ENCODE data around the gene LGSN. TPM values are rescaled to one million over a fixed set of nuclear protein-coding genes. Genes with fewer than 3 reads are reported as not detected.
A peak's percentile ranks its signal among the peaks of the same experiment; 100 is the strongest.

The LGSN gene
- total RNA-seq, 1 donor from 2014 or later: 0.25 TPM

GRCh38 chr6:63316113-63316512, 3.7 kb downstream of the LGSN start:
- Mint-ChIP-seq H3K4me3 (ENCODE audit: unreplicated experiment) (no peak overlapping the region), H3K27me3 (ENCODE audit: low read depth, unreplicated experiment) (no peaks in the 10 kb centered on the region), H3K9me3 (ENCODE audit: unreplicated experiment) (no peaks in the 10 kb centered on the region), H3K36me3 (ENCODE audit: low read depth, unreplicated experiment) (no peaks in the 10 kb centered on the region), H3K4me1 (ENCODE audit: low read depth, unreplicated experiment) (peaks cover 8% of the 10 kb centered on the region), H3K27ac (ENCODE audit: unreplicated experiment) (no peak overlapping the region)
- FAIRE-seq (no peak), DNase-seq (ENCODE audit: low read depth) (no peak)
- no peak overlapping the region for H3K27ac ChIP-seq (ENCODE audit: low read depth, low read length)
- no peak overlapping the region for H3K9ac ChIP-seq (ENCODE audit: low read length)
- H3K79me2 ChIP-seq (ENCODE audit: insufficient read depth, low read length): no peaks in the 10 kb centered on the region
- no peaks in the 10 kb centered on the region for H3K27me3 ChIP-seq (ENCODE audit: insufficient read depth, low read length)
- H3K4me2 ChIP-seq (ENCODE audit: low read length): no peak overlapping the region
- TF ChIP-seq EZH2 (IDR thresholded peaks at IDR 0.05; ENCODE audit: insufficient read depth, low read length): no peak
- TF ChIP-seq CTCF (IDR thresholded peaks at IDR 0.05; ENCODE audit: insufficient read depth, low read depth, low read length): no peak
- no peaks in the 10 kb centered on the region for H3K9me3 ChIP-seq (ENCODE audit: insufficient read depth, low read depth, low read length)
- H3K36me3 ChIP-seq (ENCODE audit: insufficient read depth, low read length): no peaks in the 10 kb centered on the region
- H3K4me1 ChIP-seq (ENCODE audit: insufficient read depth, low read length): no peaks in the 10 kb centered on the region
- H3K4me3 ChIP-seq (ENCODE audit: insufficient read depth, low read depth, low read length): no peak overlapping the region
- H4K20me1 ChIP-seq (ENCODE audit: insufficient read depth, low read length): no peaks in the 10 kb centered on the region
- no peak overlapping the region for H2AFZ ChIP-seq (ENCODE audit: low read depth, low read length)

- H3K9me3 ChIP-seq (ENCODE audit: insufficient read depth, low read depth, low read length): no peaks in the 10 kb centered on the region
- FAIRE-seq: no peak
- H3K27me3 ChIP-seq (ENCODE audit: insufficient read depth, low read length): no peaks in the 10 kb centered on the region
- Mint-ChIP-seq H3K4me1 (ENCODE audit: low read depth, unreplicated experiment) (peaks cover 8% of the 10 kb centered on the region), H3K27me3 (ENCODE audit: low read depth, unreplicated experiment) (no peaks in the 10 kb centered on the region), H3K36me3 (ENCODE audit: low read depth, unreplicated experiment) (no peaks in the 10 kb centered on the region), H3K4me3 (ENCODE audit: unreplicated experiment) (no peak overlapping the region), H3K27ac (ENCODE audit: unreplicated experiment) (no peak overlapping the region), H3K9me3 (ENCODE audit: unreplicated experiment) (no peaks in the 10 kb centered on the region)
- no peak overlapping the region for H3K9ac ChIP-seq (ENCODE audit: low read length)
- H2AFZ ChIP-seq (ENCODE audit: low read depth, low read length): no peak overlapping the region
- no peak for DNase-seq (ENCODE audit: low read depth)
- no peak overlapping the region for H3K4me3 ChIP-seq (ENCODE audit: insufficient read depth, low read depth, low read length)
- no peaks in the 10 kb centered on the region for H3K36me3 ChIP-seq (ENCODE audit: insufficient read depth, low read length)
- H3K79me2 ChIP-seq (ENCODE audit: insufficient read depth, low read length): no peaks in the 10 kb centered on the region
- H3K27ac ChIP-seq (ENCODE audit: low read depth, low read length): no peak overlapping the region
- no peaks in the 10 kb centered on the region for H4K20me1 ChIP-seq (ENCODE audit: insufficient read depth, low read length)
- H3K4me2 ChIP-seq (ENCODE audit: low read length): no peak overlapping the region
- no peak for TF ChIP-seq EZH2 (IDR thresholded peaks at IDR 0.05; ENCODE audit: insufficient read depth, low read length)
- no peak for TF ChIP-seq CTCF (IDR thresholded peaks at IDR 0.05; ENCODE audit: insufficient read depth, low read depth, low read length)
- H3K4me1 ChIP-seq (ENCODE audit: insufficient read depth, low read length): no peaks in the 10 kb centered on the region
Measured at GRCh38 chr6:63313111-63313510, 6.7 kb downstream of the LGSN start.

- H3K4me1 ChIP-seq (ENCODE audit: insufficient read depth, low read length): no peaks in the 10 kb centered on the region
- H3K27ac ChIP-seq (ENCODE audit: low read depth, low read length): no peak overlapping the region
- no peaks in the 10 kb centered on the region for H3K9me3 Mint-ChIP-seq (ENCODE audit: unreplicated experiment)
- no peaks in the 10 kb centered on the region for H3K36me3 Mint-ChIP-seq (ENCODE audit: low read depth, unreplicated experiment)
- no peaks in the 10 kb centered on the region for H3K9me3 ChIP-seq (ENCODE audit: insufficient read depth, low read depth, low read length)
- no peak overlapping the region for H3K4me3 ChIP-seq (ENCODE audit: insufficient read depth, low read depth, low read length)
- no peak overlapping the region for H3K9ac ChIP-seq (ENCODE audit: low read length)
- no peaks in the 10 kb centered on the region for H4K20me1 ChIP-seq (ENCODE audit: insufficient read depth, low read length)
- peaks cover 2% of the 10 kb centered on the region for H3K4me1 Mint-ChIP-seq (ENCODE audit: low read depth, unreplicated experiment)
- DNase-seq (ENCODE audit: low read depth) (peak; percentile 5), FAIRE-seq (no peak)
- no peaks in the 10 kb centered on the region for H3K27me3 Mint-ChIP-seq (ENCODE audit: low read depth, unreplicated experiment)
- peak; percentile 36 for TF ChIP-seq CTCF (IDR thresholded peaks at IDR 0.05; ENCODE audit: insufficient read depth, low read depth, low read length)
- no peak for TF ChIP-seq EZH2 (IDR thresholded peaks at IDR 0.05; ENCODE audit: insufficient read depth, low read length)
- H3K36me3 ChIP-seq (ENCODE audit: insufficient read depth, low read length): no peaks in the 10 kb centered on the region
- H3K4me3 Mint-ChIP-seq (ENCODE audit: unreplicated experiment): no peak overlapping the region
- H3K4me2 ChIP-seq (ENCODE audit: low read length): no peak overlapping the region
- no peak overlapping the region for H3K27ac Mint-ChIP-seq (ENCODE audit: unreplicated experiment)
- H3K27me3 ChIP-seq (ENCODE audit: insufficient read depth, low read length): no peaks in the 10 kb centered on the region
- no peaks in the 10 kb centered on the region for H3K79me2 ChIP-seq (ENCODE audit: insufficient read depth, low read length)
- no peak overlapping the region for H2AFZ ChIP-seq (ENCODE audit: low read depth, low read length)
Measured at GRCh38 chr6:63307581-63308246, 12.1 kb downstream of the LGSN start.

All from astrocyte (in vitro differentiated cells and primary cell).